ENCODE results near the gene ROPN1B.

Gene ROPN1B

DNA sequence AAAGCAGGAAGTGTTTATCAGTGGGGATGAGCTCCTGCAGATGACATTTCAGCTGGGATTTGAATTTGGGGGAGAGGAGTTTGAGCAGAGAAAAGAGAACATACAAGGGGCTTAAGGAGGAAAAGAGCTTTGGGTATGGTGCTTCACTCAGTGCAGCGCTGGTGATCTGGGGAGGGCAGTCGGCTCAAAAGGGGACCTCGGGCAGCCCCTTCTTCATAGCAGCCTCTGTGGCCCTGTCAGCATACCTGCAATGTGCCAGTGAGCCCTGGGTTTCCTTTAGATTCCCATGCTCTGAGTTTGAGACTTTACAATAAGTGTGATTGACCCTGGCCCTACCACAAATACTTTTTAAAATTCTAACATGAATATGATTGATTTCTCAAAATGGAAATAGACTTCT lies 40.2 kb downstream of the ROPN1B start:
- TF ChIP-seq, protein P1, sequence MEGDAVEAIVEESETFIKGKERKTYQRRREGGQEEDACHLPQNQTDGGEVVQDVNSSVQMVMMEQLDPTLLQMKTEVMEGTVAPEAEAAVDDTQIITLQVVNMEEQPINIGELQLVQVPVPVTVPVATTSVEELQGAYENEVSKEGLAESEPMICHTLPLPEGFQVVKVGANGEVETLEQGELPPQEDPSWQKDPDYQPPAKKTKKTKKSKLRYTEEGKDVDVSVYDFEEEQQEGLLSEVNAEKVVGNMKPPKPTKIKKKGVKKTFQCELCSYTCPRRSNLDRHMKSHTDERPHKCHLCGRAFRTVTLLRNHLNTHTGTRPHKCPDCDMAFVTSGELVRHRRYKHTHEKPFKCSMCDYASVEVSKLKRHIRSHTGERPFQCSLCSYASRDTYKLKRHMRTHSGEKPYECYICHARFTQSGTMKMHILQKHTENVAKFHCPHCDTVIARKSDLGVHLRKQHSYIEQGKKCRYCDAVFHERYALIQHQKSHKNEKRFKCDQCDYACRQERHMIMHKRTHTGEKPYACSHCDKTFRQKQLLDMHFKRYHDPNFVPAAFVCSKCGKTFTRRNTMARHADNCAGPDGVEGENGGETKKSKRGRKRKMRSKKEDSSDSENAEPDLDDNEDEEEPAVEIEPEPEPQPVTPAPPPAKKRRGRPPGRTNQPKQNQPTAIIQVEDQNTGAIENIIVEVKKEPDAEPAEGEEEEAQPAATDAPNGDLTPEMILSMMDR (IDR thresholded peaks at IDR 0.05; ENCODE audit: low read depth, low read length): no peak
- TF ChIP-seq MYC (IDR thresholded peaks at IDR 0.05; ENCODE audit: low read depth, low read length) (no peak), POLR2A (IDR thresholded peaks at IDR 0.05; ENCODE audit: extremely low read depth, insufficient read length) (no peak)
- TF ChIP-seq, protein P2, sequence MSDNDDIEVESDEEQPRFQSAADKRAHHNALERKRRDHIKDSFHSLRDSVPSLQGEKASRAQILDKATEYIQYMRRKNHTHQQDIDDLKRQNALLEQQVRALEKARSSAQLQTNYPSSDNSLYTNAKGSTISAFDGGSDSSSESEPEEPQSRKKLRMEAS (IDR thresholded peaks at IDR 0.05; ENCODE audit: low read depth, low read length): no peak
- no peak for DNase-seq (ENCODE audit: low read depth)
- no peak overlapping the region for H3K4me3 ChIP-seq (ENCODE audit: low read depth, low read length)

DNA sequence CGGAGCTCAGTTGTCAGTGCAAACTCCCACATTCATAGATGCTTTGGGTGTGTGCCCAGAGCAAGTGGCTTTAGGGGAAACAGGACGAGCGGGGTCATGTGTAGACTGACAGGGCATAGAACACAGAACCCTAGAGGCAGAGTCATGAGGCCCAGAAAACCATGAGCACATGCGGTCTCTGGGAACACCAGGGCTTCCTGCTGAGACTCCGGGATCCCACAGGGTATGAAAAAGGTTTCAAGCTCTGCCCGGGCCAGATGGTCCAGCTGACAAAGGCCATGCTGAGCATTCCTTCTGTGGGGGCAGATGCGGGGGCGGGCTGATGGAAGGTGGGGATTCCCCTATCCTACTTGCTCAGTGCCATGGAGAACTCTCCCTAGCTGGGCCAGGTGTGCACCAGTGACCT lies 44.8 kb downstream of the ROPN1B start:
- no peak overlapping the region for H3K4me3 ChIP-seq (ENCODE audit: low read depth, low read length)
- no peak for TF ChIP-seq POLR2A (IDR thresholded peaks at IDR 0.05; ENCODE audit: extremely low read depth, insufficient read length)
- TF ChIP-seq, protein P1 (IDR thresholded peaks at IDR 0.05; ENCODE audit: low read depth, low read length): no peak
- no peak for TF ChIP-seq MYC (IDR thresholded peaks at IDR 0.05; ENCODE audit: low read depth, low read length)
- TF ChIP-seq, protein P2 (IDR thresholded peaks at IDR 0.05; ENCODE audit: low read depth, low read length): no peak
- no peak for DNase-seq (ENCODE audit: low read depth)

DNA sequence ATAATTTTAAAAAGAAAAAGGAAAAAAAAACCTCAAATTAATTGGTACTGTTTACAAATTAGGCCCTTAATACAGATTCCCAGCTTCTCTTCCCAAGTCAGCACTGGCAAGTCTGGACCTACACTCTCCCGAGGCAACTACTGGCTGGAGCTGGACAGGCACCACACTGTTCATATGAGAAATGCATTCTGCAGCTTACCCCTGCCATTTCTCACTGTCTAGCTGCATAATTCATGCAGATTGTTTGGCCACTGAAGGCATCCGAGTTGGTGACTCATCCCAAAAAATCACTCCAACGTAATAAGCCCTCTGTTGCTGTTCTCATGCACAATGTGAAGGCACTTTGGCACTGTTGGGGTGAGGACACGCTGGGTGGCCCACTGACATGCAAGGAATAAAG lies 45.3 kb downstream of the ROPN1B start:
- no peak for DNase-seq (ENCODE audit: low read depth)
- TF ChIP-seq POLR2A (IDR thresholded peaks at IDR 0.05; ENCODE audit: extremely low read depth, insufficient read length): no peak
- no peak for TF ChIP-seq MYC (IDR thresholded peaks at IDR 0.05; ENCODE audit: low read depth, low read length)
- TF ChIP-seq, protein P1 (IDR thresholded peaks at IDR 0.05; ENCODE audit: low read depth, low read length): no peak
- TF ChIP-seq, protein P2 (IDR thresholded peaks at IDR 0.05; ENCODE audit: low read depth, low read length): no peak
- no peak overlapping the region for H3K4me3 ChIP-seq (ENCODE audit: low read depth, low read length)

DNA sequence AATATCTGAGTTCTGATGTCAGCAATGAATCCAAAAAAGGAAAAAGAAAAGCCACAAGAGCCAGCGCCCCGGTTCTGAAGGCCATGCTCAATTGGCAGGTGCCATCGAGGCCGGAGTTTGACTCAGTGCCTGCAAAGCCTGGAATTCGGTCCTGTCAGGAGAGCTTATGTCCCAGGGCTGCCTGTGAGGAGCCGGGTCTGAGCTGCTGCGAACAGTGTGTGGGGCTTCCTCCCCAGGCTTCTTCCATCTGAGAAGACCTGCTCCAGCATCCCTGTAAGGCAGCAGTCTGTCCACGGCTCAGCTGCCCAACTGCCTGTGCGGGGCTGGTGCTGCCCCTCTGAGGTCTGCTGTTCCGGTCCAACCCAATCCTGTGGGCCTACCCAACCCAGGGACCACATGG lies 46.1 kb downstream of the ROPN1B start:
- TF ChIP-seq MYC (IDR thresholded peaks at IDR 0.05; ENCODE audit: low read depth, low read length) (no peak), POLR2A (IDR thresholded peaks at IDR 0.05; ENCODE audit: extremely low read depth, insufficient read length) (no peak)
- TF ChIP-seq, protein P1 (IDR thresholded peaks at IDR 0.05; ENCODE audit: low read depth, low read length): no peak
- TF ChIP-seq, protein P2 (IDR thresholded peaks at IDR 0.05; ENCODE audit: low read depth, low read length): no peak

DNA sequence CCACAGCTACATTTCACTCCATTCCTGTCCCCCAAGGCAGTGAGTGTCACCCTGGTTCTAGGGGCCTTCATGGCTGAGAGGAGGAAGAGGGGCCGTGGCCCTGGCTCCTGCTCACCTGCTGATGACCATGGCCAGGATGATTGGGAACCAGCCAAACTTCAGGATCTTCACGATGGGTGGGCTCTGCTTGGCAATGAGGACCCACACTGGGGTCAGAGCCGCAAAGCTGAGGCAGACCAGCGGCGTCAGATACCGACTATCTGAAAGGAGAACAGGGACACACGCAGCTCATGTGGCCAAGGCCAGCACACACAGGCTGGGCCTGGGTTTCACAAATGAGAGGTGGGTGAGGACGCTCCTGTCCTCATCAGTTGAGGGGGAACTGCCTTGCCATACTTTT lies 47.6 kb downstream of the ROPN1B start:
- H3K4me3 ChIP-seq (ENCODE audit: low read depth, low read length): no peak overlapping the region
- DNase-seq (ENCODE audit: low read depth): no peak
- TF ChIP-seq MYC (IDR thresholded peaks at IDR 0.05; ENCODE audit: low read depth, low read length): no peak
- TF ChIP-seq, protein P2 (IDR thresholded peaks at IDR 0.05; ENCODE audit: low read depth, low read length): no peak
- TF ChIP-seq POLR2A (IDR thresholded peaks at IDR 0.05; ENCODE audit: extremely low read depth, insufficient read length): no peak
- TF ChIP-seq, protein P1 (IDR thresholded peaks at IDR 0.05; ENCODE audit: low read depth, low read length): no peak

More for the DNA sequence above, 46.1 kb downstream of the ROPN1B start:
- no peak for DNase-seq (ENCODE audit: low read depth)
- no peak overlapping the region for H3K4me3 ChIP-seq (ENCODE audit: low read depth, low read length)
